H9 (cell line): Measurements from ENCODE around the gene CSF2. TPM values are rescaled to one million over a fixed set of nuclear protein-coding genes. Genes with fewer than 3 reads are reported as not detected.
A peak's percentile ranks its signal among the peaks of the same experiment; 100 is the strongest.

Source experiments
- DNase-seq: peaks from one replicate; pipeline ENCODE4 v3.0.0-alpha.2; 2017
- H2AFZ ChIP-seq: one replicate; pipeline ENCODE4 v1.6.1; 2013; ENCODE audit warnings: mild to moderate bottlenecking, low read length, control low read depth, moderate library complexity
- H2AK5ac ChIP-seq: 2 replicates; pipeline ENCODE4 v1.6.1; 2013; ENCODE audit warnings: low read length, control low read depth, mixed read lengths; ENCODE audit not compliant: insufficient read length
- H2BK120ac ChIP-seq: one replicate; pipeline ENCODE4 v1.6.1; 2013; ENCODE audit warnings: low read depth, mild to moderate bottlenecking, low read length, control low read depth, inconsistent platforms; ENCODE audit not compliant: poor library complexity, severe bottlenecking
- H2BK12ac ChIP-seq: 2 replicates; pipeline ENCODE4 v1.6.1; 2013; ENCODE audit warnings: low read length, control low read depth, mixed read lengths, low read depth; ENCODE audit not compliant: insufficient read length
- H2BK15ac ChIP-seq: 2 replicates; pipeline ENCODE4 v1.6.1; 2013; ENCODE audit warnings: low read depth, low read length, control low read depth
- H2BK20ac ChIP-seq: one replicate; pipeline ENCODE4 v1.6.1; 2013; ENCODE audit warnings: low read depth, mild to moderate bottlenecking, low read length, control low read depth, inconsistent platforms; ENCODE audit not compliant: poor library complexity, severe bottlenecking
- H2BK5ac ChIP-seq: 2 replicates; pipeline ENCODE4 v1.6.1; 2013; ENCODE audit warnings: low read length, control low read depth, mixed read lengths; ENCODE audit not compliant: insufficient read length
- H3K14ac ChIP-seq: 2 replicates; pipeline ENCODE4 v1.6.1; 2013; ENCODE audit warnings: low read length, control low read depth; ENCODE audit not compliant: insufficient read depth
- H3K18ac ChIP-seq: 2 replicates; pipeline ENCODE4 v1.6.1; 2013; ENCODE audit warnings: low read depth, mild to moderate bottlenecking, mixed read lengths, low read length, control low read depth; ENCODE audit not compliant: insufficient read length
- H3K23ac ChIP-seq: 2 replicates; pipeline ENCODE4 v1.6.1; 2013; ENCODE audit warnings: low read length, control low read depth, mixed read lengths, low read depth; ENCODE audit not compliant: insufficient read length
- H3K23me2 ChIP-seq: 2 replicates; pipeline ENCODE4 v1.6.1; 2013; ENCODE audit warnings: low read depth, mild to moderate bottlenecking, mixed read lengths, low read length, control low read depth; ENCODE audit not compliant: insufficient read length, poor library complexity, severe bottlenecking
- H3K27ac ChIP-seq: 2 replicates; pipeline ENCODE4 v1.5.1; 2013; ENCODE audit warnings: low read length, control low read depth, mixed read lengths, low read depth; ENCODE audit not compliant: insufficient read length
- H3K27me3 ChIP-seq: 2 replicates; pipeline ENCODE4 v1.6.1; 2013; ENCODE audit warnings: low read length, control low read depth, inconsistent platforms; ENCODE audit not compliant: insufficient read depth
- H3K4ac ChIP-seq: 2 replicates; pipeline ENCODE4 v1.6.1; 2013; ENCODE audit warnings: low read depth, mild to moderate bottlenecking, control low read depth, inconsistent platforms, low read length, moderate library complexity
- H3K4me1 ChIP-seq: 2 replicates; pipeline ENCODE4 v1.6.1; 2013; ENCODE audit warnings: low read length, control low read depth, inconsistent platforms; ENCODE audit not compliant: insufficient read depth
- H3K4me2 ChIP-seq: 2 replicates; pipeline ENCODE4 v1.6.1; 2013; ENCODE audit warnings: low read length, control low read depth, mixed read lengths; ENCODE audit not compliant: insufficient read length, insufficient read depth
- H3K56ac ChIP-seq: 2 replicates; pipeline ENCODE4 v1.6.1; 2013; ENCODE audit warnings: low read depth, mild to moderate bottlenecking, mixed read lengths, low read length, control low read depth; ENCODE audit not compliant: insufficient read length
- H3K79me1 ChIP-seq: 2 replicates; pipeline ENCODE4 v1.6.1; 2013; ENCODE audit warnings: low read depth, mild to moderate bottlenecking, moderate library complexity, low read length, control low read depth, inconsistent platforms; ENCODE audit not compliant: insufficient read depth, poor library complexity, severe bottlenecking
- H3K79me2 ChIP-seq: 2 replicates; pipeline ENCODE4 v1.6.1; 2013; ENCODE audit warnings: low read length, control low read depth, inconsistent platforms; ENCODE audit not compliant: insufficient read depth
- H3K9ac ChIP-seq: 2 replicates; pipeline ENCODE4 v1.6.1; 2013; ENCODE audit warnings: low read length, control low read depth, mixed read lengths; ENCODE audit not compliant: insufficient read length; ENCODE audit errors: extremely low read depth
- H3K9me3 ChIP-seq: one replicate; pipeline ENCODE4 v1.6.1; 2013; ENCODE audit warnings: low read depth, low read length, inconsistent platforms; ENCODE audit not compliant: control insufficient read depth
- H3T11ph ChIP-seq: one replicate; pipeline ENCODE4 v1.6.1; 2013; ENCODE audit warnings: mild to moderate bottlenecking, low read length, control low read depth, inconsistent platforms
- H4K20me1 ChIP-seq: one replicate; pipeline ENCODE4 v1.6.1; 2013; ENCODE audit not compliant: control insufficient read depth, insufficient read length, insufficient read depth
- H4K5ac ChIP-seq: 2 replicates; pipeline ENCODE4 v1.6.1; 2013; ENCODE audit warnings: low read depth, mild to moderate bottlenecking, mixed read lengths, low read length, control low read depth; ENCODE audit not compliant: insufficient read length
- H4K8ac ChIP-seq: replicated peaks from 2 replicates; pipeline ENCODE4 v1.6.1; 2013; ENCODE audit warnings: low read length, control low read depth, mixed read lengths, low read depth; ENCODE audit not compliant: insufficient read length
- H4K91ac ChIP-seq: 2 replicates; pipeline ENCODE4 v1.6.1; 2013; ENCODE audit warnings: low read depth, mild to moderate bottlenecking, moderate library complexity, mixed read lengths, low read length, control low read depth; ENCODE audit not compliant: insufficient read length
- H3K27ac Mint-ChIP-seq, 3 experiments: 2 replicates in 2 of 3; 3 replicates in 1 of 3; pipeline ENCODE4 v1.8.0; 2020 to 2021; ENCODE audit warnings: mixed read lengths in 3 of 3, mild to moderate bottlenecking in 1 of 3, moderate library complexity in 1 of 3
- H3K27me3 Mint-ChIP-seq: 2 replicates; pipeline ENCODE4 v1.8.0; 2021; ENCODE audit warnings: low read depth, mild to moderate bottlenecking, moderate library complexity, mixed read lengths
- H3K36me3 Mint-ChIP-seq, 3 experiments: 2 replicates in 2 of 3; 3 replicates in 1 of 3; pipeline ENCODE4 v1.8.0; 2020 to 2021; ENCODE audit warnings: low read depth in 3 of 3, mixed read lengths in 3 of 3; ENCODE audit not compliant: insufficient read depth in 1 of 3
- H3K4me1 Mint-ChIP-seq, 2 experiments: 2 replicates each; pipeline ENCODE4 v1.8.0; 2020; ENCODE audit warnings: mixed read lengths in 2 of 2
- H3K4me3 Mint-ChIP-seq, 2 experiments: 2 replicates in 1 of 2; 3 replicates in 1 of 2; pipeline ENCODE4 v1.8.0; 2020 to 2021; ENCODE audit warnings: mild to moderate bottlenecking in 2 of 2, mixed read lengths in 2 of 2, moderate library complexity in 1 of 2
- H3K9me3 Mint-ChIP-seq, 2 experiments: 2 replicates in 1 of 2; 3 replicates in 1 of 2; pipeline ENCODE4 v1.8.0; 2020; ENCODE audit warnings: mild to moderate bottlenecking in 2 of 2, mixed read lengths in 2 of 2, moderate library complexity in 1 of 2
- WGBS: extraction: QIAGEN DNeasy Blood & Tissue Kit; methylation state at CpG from one replicate; pipeline ENCODE4 v1.1.7; 2013; ENCODE audit warnings: missing lambda C conversion rate, low lambda C conversion rate, mixed read lengths; ENCODE audit not compliant: insufficient read length; ENCODE audit errors: extremely low coverage; 5-methylcytosine and 5-hydroxymethylcytosine counted together
- total RNA-seq: library from RNA; stranded (reverse); gene quantifications from 2 replicates; pipeline ENCODE4 v1.2.1, GENCODE V29; 2021
- TF ChIP-seq, protein P1 (sequence below): fragments of 200-600 bp; sonication (generic); conservative IDR thresholded peaks from 3 replicates; pipeline ENCODE4 v1.8.0; 2021; ENCODE audit warnings: antibody characterized with exemption, mild to moderate bottlenecking

Gene CSF2
- total RNA-seq, 1 experiment from 2014 or later, result not detected

DNA sequence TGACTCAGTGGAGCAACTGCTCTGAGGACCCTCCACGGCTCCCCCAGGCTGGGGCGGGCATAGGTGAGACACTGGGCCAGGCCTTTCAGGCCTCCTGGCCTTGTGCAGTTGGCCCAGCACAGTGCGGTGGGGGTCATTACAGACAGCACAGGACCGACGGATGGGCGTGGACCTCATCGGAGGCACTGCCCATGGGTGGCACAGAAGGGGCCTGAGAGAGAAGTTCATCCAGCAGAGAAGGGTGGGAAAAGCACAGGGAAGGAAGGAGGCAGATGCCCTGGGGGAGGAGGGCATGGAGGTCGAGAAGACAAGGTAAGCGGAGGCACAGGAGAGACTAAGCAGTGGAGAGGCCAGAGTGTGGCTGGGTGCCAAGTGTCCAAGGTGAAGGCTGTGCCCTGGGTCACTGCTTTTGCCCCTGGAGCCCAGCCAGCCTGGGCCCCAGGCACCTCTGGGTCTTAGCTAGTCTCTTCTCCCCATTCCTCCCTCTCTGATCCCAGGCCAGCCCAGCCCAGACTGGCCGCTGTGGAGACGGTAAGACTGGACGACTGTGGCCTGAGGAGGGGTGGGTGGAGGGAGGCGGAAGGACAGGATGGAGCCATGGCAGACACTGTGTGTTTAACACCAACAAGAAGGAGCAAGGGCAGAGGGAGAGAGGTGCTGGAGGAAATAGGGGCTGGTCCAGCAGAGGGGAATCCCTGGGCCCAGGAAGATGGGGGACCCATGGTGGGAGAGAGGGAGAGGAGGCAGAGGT is 7.5 kb upstream of the CSF2 start:
- no peak overlapping the region for H3K27ac ChIP-seq
- H4K20me1 ChIP-seq, result no peaks in the 10 kb centered on the region
- H2BK20ac ChIP-seq, result no peak overlapping the region
- H2BK5ac ChIP-seq, result no peak overlapping the region
- no peak overlapping the region for H3T11ph ChIP-seq
- H3K4me2 ChIP-seq, result no peak overlapping the region
- no peaks in the 10 kb centered on the region for H3K27me3 ChIP-seq
- peak overlapping the region in 1 of 3 experiments; percentile 70; a peak in 2 of 7 replicates for H3K27ac Mint-ChIP-seq
- H4K8ac ChIP-seq, result no peak overlapping the region
- no peak for DNase-seq
- no peaks in the 10 kb centered on the region for H3K9me3 ChIP-seq
- H2AFZ ChIP-seq, result no peak overlapping the region
- no peaks in the 10 kb centered on the region; the same call in none of the 2 replicates for H3K27me3 Mint-ChIP-seq
- no peak overlapping the region for H3K56ac ChIP-seq
- no peak overlapping the region for H4K91ac ChIP-seq
- H3K4me1 Mint-ChIP-seq, result peaks cover 2 to 4% of the 10 kb centered on the region in 2 experiments; a peak in 3 of 4 replicates
- H3K79me1 ChIP-seq, result no peaks in the 10 kb centered on the region
- H3K9me3 Mint-ChIP-seq, result no peaks in the 10 kb centered on the region; a peak in 1 of 5 replicates
- H2BK15ac ChIP-seq, result no peak overlapping the region
- no peak overlapping the region for H3K9ac ChIP-seq
- no peaks in the 10 kb centered on the region for H3K4me1 ChIP-seq
- H3K4me3 Mint-ChIP-seq, result no peak overlapping the region; a peak in 1 of 5 replicates
- no peaks in the 10 kb centered on the region for H3K23me2 ChIP-seq
- H3K4ac ChIP-seq, result no peak overlapping the region
- no peak overlapping the region for H3K14ac ChIP-seq
- no peaks in the 10 kb centered on the region for H3K36me3 Mint-ChIP-seq
- WGBS, result no CpG with 5 or more reads among the region's 13 CpGs
- H4K5ac ChIP-seq, result no peak overlapping the region
- H3K18ac ChIP-seq, result no peak overlapping the region
- TF ChIP-seq, protein P1, sequence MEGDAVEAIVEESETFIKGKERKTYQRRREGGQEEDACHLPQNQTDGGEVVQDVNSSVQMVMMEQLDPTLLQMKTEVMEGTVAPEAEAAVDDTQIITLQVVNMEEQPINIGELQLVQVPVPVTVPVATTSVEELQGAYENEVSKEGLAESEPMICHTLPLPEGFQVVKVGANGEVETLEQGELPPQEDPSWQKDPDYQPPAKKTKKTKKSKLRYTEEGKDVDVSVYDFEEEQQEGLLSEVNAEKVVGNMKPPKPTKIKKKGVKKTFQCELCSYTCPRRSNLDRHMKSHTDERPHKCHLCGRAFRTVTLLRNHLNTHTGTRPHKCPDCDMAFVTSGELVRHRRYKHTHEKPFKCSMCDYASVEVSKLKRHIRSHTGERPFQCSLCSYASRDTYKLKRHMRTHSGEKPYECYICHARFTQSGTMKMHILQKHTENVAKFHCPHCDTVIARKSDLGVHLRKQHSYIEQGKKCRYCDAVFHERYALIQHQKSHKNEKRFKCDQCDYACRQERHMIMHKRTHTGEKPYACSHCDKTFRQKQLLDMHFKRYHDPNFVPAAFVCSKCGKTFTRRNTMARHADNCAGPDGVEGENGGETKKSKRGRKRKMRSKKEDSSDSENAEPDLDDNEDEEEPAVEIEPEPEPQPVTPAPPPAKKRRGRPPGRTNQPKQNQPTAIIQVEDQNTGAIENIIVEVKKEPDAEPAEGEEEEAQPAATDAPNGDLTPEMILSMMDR, result no peak
- no peak overlapping the region for H2BK120ac ChIP-seq
- no peak overlapping the region for H2BK12ac ChIP-seq
- H3K79me2 ChIP-seq, result no peaks in the 10 kb centered on the region
- no peak overlapping the region for H3K23ac ChIP-seq
- no peak overlapping the region for H2AK5ac ChIP-seq
